GM18861 (cell line): ENCODE results near the gene PRR9.

Experiments used
- ATAC-seq: cut with Tn5 transposase; IDR thresholded peaks from one replicate; pipeline ENCODE4 v1.9.1; 2021; ENCODE audit not compliant: unreplicated experiment

The PRR9 gene

DNA sequence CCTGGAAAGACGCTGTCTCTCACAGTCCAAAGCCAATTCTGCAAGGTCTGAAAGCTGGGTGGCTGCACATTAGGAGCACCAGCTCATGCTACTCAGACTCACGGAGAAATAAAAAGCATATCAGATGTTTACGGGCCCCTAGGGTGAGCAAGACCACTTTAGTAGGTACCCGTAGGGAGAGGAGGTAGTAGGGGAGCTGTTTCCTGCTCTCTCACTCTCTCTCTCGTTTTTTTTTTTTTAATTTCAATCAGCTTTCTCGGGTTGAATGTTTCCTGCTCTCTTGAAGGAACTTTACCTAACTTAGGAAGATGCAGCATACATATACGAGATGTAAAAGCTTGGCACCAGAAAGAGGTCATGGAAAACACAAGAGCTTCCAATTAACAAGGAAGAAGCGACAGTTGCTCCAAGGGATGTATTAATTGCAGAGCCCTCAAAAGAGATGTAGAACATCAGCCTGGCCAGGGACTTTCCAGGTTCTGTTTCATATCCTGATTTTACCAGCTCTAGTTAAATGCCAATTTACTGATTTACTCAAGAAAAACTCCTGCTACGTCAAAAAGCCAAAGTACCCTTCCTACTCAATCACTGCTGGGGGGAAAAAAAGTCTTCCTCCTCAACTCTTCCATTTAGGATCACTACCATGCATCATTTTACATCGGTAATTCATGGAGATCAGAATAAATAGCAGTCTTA, 45.2 kb downstream of the PRR9 start:
- no peak for ATAC-seq

DNA sequence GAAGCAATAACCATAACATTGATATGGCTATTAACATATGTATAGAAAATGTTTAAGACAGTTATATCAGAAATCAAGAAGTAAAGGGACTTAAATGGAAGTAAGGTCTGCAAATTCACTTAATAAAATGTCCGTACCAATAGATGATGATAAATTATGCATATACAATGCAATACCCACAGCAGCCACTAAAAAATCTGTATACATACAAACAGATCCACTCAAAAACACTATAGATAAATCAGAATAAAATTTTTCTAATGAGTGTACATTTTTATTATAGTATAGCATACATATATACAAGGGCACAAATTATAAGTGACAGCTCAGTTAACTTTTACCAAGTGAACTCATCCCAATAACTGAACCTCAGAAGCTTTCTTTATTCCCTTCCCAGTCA, 48.1 kb downstream of the PRR9 start:
- ATAC-seq, result no peak
